ENCODE results near the gene SNRPA1. TPM values are rescaled to one million over a fixed set of nuclear protein-coding genes. Genes with fewer than 3 reads are reported as not detected.

The SNRPA1 gene
- total RNA-seq, 1 experiment from 2014 or later, result 36.3 TPM

DNA sequence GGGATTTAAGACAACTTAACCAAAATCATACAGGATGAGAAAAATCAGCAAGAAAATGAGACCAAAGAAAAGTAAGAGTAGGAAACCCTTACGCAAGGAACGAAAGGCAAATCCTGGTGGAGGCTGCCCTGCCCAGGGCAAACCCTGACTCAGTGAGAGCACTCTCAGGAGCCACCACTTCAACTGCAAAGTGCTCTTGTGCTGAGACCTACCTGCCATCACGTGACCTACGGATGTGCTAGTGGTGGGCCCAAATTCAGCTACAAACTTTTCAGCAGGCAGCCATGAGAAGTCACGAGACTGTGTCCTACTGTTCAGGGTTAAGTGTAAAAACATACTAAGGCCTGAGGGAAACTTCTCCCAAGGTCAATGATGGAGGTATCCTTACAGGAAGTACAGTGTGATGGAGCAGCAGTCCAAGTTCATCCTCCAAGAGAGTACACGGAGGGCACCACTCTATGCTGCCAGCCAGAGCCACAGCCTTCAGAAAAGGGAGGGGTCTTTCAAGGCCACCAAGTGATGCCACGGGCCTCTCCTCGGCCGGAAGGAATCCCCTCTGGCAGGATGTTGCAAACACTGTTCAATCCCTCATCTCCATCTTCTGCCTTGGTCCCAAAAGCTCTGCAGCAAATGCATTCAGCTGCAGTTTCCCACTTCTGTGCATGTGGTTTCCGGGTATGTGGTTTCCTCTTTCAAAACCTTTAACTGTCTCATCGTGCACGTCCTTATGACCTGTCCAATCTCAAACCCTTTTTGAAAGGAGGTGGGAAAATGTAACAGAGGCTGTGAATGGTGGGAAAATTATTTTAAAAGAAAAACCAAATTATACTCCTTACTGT lies 52.7 kb downstream of the SNRPA1 start:
- no peak for DNase-seq (ENCODE audit: low spot score)

DNA sequence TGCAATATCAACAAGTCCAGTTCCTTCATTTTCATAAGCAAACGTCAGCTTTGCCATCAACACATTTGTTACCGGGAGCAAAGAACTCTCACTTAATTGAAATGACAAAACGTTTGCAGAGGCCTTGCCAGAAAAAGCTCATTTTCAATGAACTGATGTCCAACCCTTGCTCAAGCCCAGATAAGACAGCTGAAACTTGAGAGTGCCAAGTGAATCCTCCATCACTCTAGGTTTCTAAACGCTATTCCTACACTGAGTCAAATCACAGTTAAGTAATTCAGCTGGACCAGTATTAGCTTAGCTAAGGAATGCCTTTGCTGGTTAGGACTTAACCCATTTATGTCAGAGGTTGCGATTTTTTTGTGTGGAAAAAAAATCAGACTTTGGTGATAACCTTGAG lies 54.7 kb downstream of the SNRPA1 start:
- DNase-seq (ENCODE audit: low spot score), result no peak

- DNase-seq (ENCODE audit: low spot score), result no peak
Measured at GRCh38 chr15:101239724-101240136, 55.3 kb downstream of the SNRPA1 start.

DNA sequence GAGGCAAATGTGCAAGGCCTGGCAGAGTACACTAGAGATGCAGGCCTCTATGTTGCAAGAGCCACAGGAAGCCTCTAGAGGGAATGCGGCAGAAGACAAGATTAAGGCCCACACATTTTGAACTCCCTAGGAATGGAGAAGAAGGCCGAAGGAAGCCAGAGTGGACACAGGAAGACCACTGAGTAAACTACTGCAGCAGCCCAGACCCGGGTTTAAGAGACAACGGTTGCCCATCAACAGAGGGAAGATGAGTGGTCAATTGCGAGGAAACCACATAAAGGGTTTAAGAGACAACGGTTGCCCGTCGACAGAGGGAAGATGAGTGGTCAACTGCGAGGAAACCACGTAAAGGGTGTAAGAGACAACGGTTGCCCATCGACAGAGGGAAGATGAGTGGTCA lies 57.8 kb downstream of the SNRPA1 start:
- no peak for DNase-seq (ENCODE audit: low spot score)

GRCh38 chr15:101233651-101234280 lies 61.3 kb downstream of the SNRPA1 start:
- no peak for DNase-seq (ENCODE audit: low spot score)

DNA sequence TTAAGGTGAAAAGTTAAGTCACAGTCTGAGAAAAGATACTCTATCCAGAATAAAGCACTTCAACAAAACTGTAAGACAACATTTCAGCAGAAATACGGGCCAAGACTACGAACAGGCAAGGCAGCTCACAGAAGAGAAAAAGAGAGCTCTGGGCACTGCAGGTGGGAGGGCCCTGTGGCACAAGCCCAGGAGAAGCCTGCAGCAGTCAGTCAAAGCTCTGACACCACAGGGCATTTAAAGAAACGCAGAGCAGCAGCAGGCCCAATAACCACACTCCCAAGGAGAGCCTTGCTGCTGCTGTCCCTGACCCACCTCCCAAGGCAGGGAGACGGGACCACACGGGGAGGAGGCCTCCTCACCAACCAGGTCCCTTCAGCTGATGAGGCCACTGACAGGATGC lies 62.4 kb downstream of the SNRPA1 start:
- no peak for DNase-seq (ENCODE audit: low spot score)

Other genes starting within 250 kb of the SNRPA1 start
- 18.1 and 22.5 TPM in 2 replicates for gene CHSY1, start 43.2 kb downstream of the SNRPA1 start, total RNA-seq (2014; rRNA removed; shearing (Covaris generic))
- 67.4 and 68.3 TPM in 2 replicates for gene SELENOS, start 17.8 kb downstream of the SNRPA1 start, total RNA-seq (2014; rRNA removed; shearing (Covaris generic))
- gene PCSK6, start 194.5 kb upstream of the SNRPA1 start, total RNA-seq (2014; rRNA removed; shearing (Covaris generic)), result not detected in 2 replicates

Data from H4 (cell line).